Mammary epithelial cell (primary cell): ENCODE data around the gene LRRC27.

Experiments used
- EZH2 ChIP-seq: IDR thresholded peaks from 2 replicates; pipeline ENCODE4 v1.6.1; 2012; ENCODE audit warnings: low read length, inconsistent platforms, borderline replicate concordance
- TF ChIP-seq, protein P1 (sequence below), 2 donors: IDR thresholded peaks in 1 of 2; conservative IDR thresholded peaks in 1 of 2; 2 replicates each; pipeline ENCODE4 v1.5.1; 2011 to 2012; ENCODE audit warnings: inconsistent platforms in 2 of 2, low read length in 2 of 2, mild to moderate bottlenecking in 2 of 2, control low read depth in 1 of 2, low read depth in 1 of 2; ENCODE audit not compliant: insufficient read depth in 1 of 2; ENCODE audit errors: extremely low read depth in 1 of 2

DNA sequence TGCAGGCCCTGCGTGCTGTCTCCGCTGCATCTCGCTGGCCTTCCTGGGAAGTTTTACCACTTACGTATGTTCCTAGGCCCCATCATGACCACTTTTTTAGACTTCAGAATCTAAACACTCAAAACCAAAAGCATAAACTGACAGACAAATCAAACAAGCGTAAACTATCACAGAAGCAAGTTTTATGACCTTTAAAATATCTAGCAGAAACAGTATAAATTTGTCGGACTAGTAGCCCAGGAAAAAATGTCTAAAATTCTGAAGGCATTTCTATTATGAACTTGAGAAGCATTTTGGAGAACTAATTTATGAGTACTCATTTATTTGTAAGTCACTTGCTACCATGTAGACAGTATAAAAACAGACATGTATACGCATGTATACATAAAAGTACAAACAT, 10.6 kb downstream of the LRRC27 start:
- TF ChIP-seq, protein P1, sequence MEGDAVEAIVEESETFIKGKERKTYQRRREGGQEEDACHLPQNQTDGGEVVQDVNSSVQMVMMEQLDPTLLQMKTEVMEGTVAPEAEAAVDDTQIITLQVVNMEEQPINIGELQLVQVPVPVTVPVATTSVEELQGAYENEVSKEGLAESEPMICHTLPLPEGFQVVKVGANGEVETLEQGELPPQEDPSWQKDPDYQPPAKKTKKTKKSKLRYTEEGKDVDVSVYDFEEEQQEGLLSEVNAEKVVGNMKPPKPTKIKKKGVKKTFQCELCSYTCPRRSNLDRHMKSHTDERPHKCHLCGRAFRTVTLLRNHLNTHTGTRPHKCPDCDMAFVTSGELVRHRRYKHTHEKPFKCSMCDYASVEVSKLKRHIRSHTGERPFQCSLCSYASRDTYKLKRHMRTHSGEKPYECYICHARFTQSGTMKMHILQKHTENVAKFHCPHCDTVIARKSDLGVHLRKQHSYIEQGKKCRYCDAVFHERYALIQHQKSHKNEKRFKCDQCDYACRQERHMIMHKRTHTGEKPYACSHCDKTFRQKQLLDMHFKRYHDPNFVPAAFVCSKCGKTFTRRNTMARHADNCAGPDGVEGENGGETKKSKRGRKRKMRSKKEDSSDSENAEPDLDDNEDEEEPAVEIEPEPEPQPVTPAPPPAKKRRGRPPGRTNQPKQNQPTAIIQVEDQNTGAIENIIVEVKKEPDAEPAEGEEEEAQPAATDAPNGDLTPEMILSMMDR (conservative IDR thresholded peaks at IDR 0.05 in 1 of 2, IDR thresholded peaks at IDR 0.05 in 1 of 2; ENCODE audit: extremely low read depth in 1 of 2, insufficient read depth in 1 of 2, low read depth in 1 of 2, low read length in 2 of 2): no peak
- no peak for TF ChIP-seq EZH2
